Measurements from ENCODE around the gene OR10G6. TPM values are rescaled to one million over a fixed set of nuclear protein-coding genes. Genes with fewer than 3 reads are reported as not detected.

The OR10G6 gene
- total RNA-seq, 4 donors from 2014 or later, result not detected

GRCh38 chr11:123973816-123974215 is 21.1 kb downstream of the OR10G6 start:
- DNase-seq (ENCODE audit: low spot score in 2 of 2), result no peak
- no peak overlapping the region for H3K4me3 ChIP-seq (ENCODE audit: low read depth, poor library complexity, severe bottlenecking)
- intact Hi-C loops (cut with DNase I; ENCODE audit: low total_unique reads), result no loop called here
- TF ChIP-seq POLR2A (IDR thresholded peaks at IDR 0.05) (no peak), CTCF (IDR thresholded peaks at IDR 0.05) (no peak)
- 62 to 68% methylated on average over 1 of the region's 1 CpG for WGBS, 2 donors

- H3K4me3 ChIP-seq (ENCODE audit: low read depth, poor library complexity, severe bottlenecking), result no peak overlapping the region
- no peak for TF ChIP-seq POLR2A (IDR thresholded peaks at IDR 0.05)
- no peak for TF ChIP-seq CTCF (IDR thresholded peaks at IDR 0.05)
- intact Hi-C loops (cut with DNase I; ENCODE audit: low total_unique reads), result no loop called here
- no peak for DNase-seq (ENCODE audit: low spot score in 2 of 2)
Measured at GRCh38 chr11:123956752-123957151, 38.2 kb downstream of the OR10G6 start.

- no peak for DNase-seq (ENCODE audit: low spot score in 2 of 2)
- WGBS, 2 donors, result 80 to 85% methylated on average over 1 of the region's 1 CpG
- H3K4me3 ChIP-seq (ENCODE audit: low read depth, poor library complexity, severe bottlenecking), result no peak overlapping the region
- intact Hi-C loops (cut with DNase I; ENCODE audit: low total_unique reads), result no loop called here
- no peak for TF ChIP-seq CTCF (IDR thresholded peaks at IDR 0.05)
- TF ChIP-seq POLR2A (IDR thresholded peaks at IDR 0.05), result no peak
Measured at GRCh38 chr11:123945132-123945531, 49.8 kb downstream of the OR10G6 start.

Other genes with a start within 250 kb of the OR10G6 start
- not detected for gene OR6X1, start 240.6 kb downstream of the OR10G6 start, total RNA-seq
- gene OR6M1, start 188.8 kb downstream of the OR10G6 start, total RNA-seq, result not detected
- gene TMEM225, start 109.5 kb downstream of the OR10G6 start, total RNA-seq, result not detected
- under 1 TPM in 1 of 4 donors, not detected in 3; 0.06 TPM for gene OR8D4, start 93.0 kb downstream of the OR10G6 start, total RNA-seq
- gene OR4D5, start 55.5 kb downstream of the OR10G6 start, total RNA-seq, result not detected
- not detected for gene OR6T1, start 51.3 kb downstream of the OR10G6 start, total RNA-seq
- not detected for gene OR10S1, start 17.4 kb downstream of the OR10G6 start, total RNA-seq
- not detected for gene OR10G4, start 17.8 kb upstream of the OR10G6 start, total RNA-seq
- gene OR10G9, start 27.9 kb upstream of the OR10G6 start, total RNA-seq, result not detected
- not detected for gene OR10G8, start 31.6 kb upstream of the OR10G6 start, total RNA-seq
- not detected for gene OR10G7, start 46.2 kb upstream of the OR10G6 start, total RNA-seq
- 10 to 100 TPM; 16.4 to 27.4 (median 24.0) TPM for gene VWA5A, start 120.3 kb upstream of the OR10G6 start, total RNA-seq
- not detected for gene OR10D3, start 188.2 kb upstream of the OR10G6 start, total RNA-seq
- gene OR8G1, start 245.9 kb upstream of the OR10G6 start, total RNA-seq, result not detected